Measurements from ENCODE around the gene PCAT7. TPM values are rescaled to one million over a fixed set of nuclear protein-coding genes. Genes with fewer than 3 reads are reported as not detected.

Gene PCAT7
- total and polyA plus RNA-seq, 2 of the 4 experiments (the other 2 are of a cell fraction) = not detected

DNA sequence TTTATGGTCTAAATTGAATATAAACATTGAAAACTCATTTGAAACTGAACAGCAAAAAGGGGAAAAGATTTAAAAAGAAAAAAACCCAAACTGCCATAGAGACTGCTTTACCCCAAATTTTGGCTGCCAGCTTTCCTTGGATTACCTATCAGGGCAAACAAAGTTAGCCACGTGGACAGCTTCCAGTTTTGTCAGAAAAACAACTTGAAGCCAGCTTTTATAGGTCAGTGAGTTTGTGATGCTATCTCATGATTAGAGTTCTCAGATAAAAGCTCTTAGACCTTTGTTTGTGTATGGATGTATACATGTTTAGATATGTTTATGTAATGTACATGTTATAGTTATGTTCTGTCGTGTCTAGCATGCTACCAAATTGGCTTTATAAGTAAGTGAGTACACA is 22.7 kb downstream of the PCAT7 start:
- H3K4ac ChIP-seq (ENCODE audit: low read depth, low read length) = no peak overlapping the region
- POLR2A ChIA-PET (ENCODE audit: unreplicated experiment) = no interaction called here
- no peak overlapping the region for H3K27ac ChIP-seq (ENCODE audit: insufficient read depth, low read length)
- H4K20me1 ChIP-seq (ENCODE audit: insufficient read depth, low read length) = no peaks in the 10 kb centered on the region
- TF ChIP-seq MXI1 (IDR thresholded peaks at IDR 0.05; ENCODE audit: borderline replicate concordance, low read depth, low read length) (no peak), RFX5 (IDR thresholded peaks at IDR 0.05; ENCODE audit: low read depth, low read length) (no peak), MAFK (IDR thresholded peaks at IDR 0.05; ENCODE audit: low read depth, low read length) (no peak), FOS (IDR thresholded peaks at IDR 0.05; ENCODE audit: low read depth, low read length) (no peak), CHD1 (IDR thresholded peaks at IDR 0.05; ENCODE audit: low read depth, low read length) (no peak), MAZ (IDR thresholded peaks at IDR 0.05; ENCODE audit: borderline replicate concordance, low read depth, low read length) (no peak), RCOR1 (IDR thresholded peaks at IDR 0.05; ENCODE audit: insufficient replicate concordance, low read length) (no peak), BHLHE40 (IDR thresholded peaks at IDR 0.05; ENCODE audit: low read depth, low read length) (no peak), NFE2L2 (IDR thresholded peaks at IDR 0.05; ENCODE audit: low read depth, low read length) (no peak), RAD21 (IDR thresholded peaks at IDR 0.05; ENCODE audit: low read length) (no peak)
- TF ChIP-seq, protein P1, sequence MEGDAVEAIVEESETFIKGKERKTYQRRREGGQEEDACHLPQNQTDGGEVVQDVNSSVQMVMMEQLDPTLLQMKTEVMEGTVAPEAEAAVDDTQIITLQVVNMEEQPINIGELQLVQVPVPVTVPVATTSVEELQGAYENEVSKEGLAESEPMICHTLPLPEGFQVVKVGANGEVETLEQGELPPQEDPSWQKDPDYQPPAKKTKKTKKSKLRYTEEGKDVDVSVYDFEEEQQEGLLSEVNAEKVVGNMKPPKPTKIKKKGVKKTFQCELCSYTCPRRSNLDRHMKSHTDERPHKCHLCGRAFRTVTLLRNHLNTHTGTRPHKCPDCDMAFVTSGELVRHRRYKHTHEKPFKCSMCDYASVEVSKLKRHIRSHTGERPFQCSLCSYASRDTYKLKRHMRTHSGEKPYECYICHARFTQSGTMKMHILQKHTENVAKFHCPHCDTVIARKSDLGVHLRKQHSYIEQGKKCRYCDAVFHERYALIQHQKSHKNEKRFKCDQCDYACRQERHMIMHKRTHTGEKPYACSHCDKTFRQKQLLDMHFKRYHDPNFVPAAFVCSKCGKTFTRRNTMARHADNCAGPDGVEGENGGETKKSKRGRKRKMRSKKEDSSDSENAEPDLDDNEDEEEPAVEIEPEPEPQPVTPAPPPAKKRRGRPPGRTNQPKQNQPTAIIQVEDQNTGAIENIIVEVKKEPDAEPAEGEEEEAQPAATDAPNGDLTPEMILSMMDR (conservative IDR thresholded peaks at IDR 0.05; ENCODE audit: low read depth, low read length) = no peak
- TF ChIP-seq, protein P2, sequence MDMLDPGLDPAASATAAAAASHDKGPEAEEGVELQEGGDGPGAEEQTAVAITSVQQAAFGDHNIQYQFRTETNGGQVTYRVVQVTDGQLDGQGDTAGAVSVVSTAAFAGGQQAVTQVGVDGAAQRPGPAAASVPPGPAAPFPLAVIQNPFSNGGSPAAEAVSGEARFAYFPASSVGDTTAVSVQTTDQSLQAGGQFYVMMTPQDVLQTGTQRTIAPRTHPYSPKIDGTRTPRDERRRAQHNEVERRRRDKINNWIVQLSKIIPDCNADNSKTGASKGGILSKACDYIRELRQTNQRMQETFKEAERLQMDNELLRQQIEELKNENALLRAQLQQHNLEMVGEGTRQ (IDR thresholded peaks at IDR 0.05; ENCODE audit: low read depth, low read length) = no peak
- TF ChIP-seq, protein P3, sequence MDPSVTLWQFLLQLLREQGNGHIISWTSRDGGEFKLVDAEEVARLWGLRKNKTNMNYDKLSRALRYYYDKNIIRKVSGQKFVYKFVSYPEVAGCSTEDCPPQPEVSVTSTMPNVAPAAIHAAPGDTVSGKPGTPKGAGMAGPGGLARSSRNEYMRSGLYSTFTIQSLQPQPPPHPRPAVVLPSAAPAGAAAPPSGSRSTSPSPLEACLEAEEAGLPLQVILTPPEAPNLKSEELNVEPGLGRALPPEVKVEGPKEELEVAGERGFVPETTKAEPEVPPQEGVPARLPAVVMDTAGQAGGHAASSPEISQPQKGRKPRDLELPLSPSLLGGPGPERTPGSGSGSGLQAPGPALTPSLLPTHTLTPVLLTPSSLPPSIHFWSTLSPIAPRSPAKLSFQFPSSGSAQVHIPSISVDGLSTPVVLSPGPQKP (IDR thresholded peaks at IDR 0.05; ENCODE audit: borderline replicate concordance, low read depth, low read length) = no peak
- no peaks in the 10 kb centered on the region for H3K79me1 ChIP-seq (ENCODE audit: low read depth in 1 of 2, low read length in 2 of 2)
- H3K27me3 ChIP-seq (ENCODE audit: control insufficient read depth, insufficient read depth, low read length) = no peaks in the 10 kb centered on the region; the same call in 1 of the 2 replicates
- CTCF ChIA-PET = no interaction called here
- no peak overlapping the region for H3K14ac ChIP-seq (replicated peaks; ENCODE audit: low read depth, low read length)
- in situ Hi-C loops (cut with MboI; ENCODE audit: low sequenced_read_pairs) = no loop called here
- dilution Hi-C loops (cut with HindIII; ENCODE audit: low sequenced_read_pairs, unreplicated experiment) = no loop called here
- H3K9me1 ChIP-seq (ENCODE audit: insufficient read depth, low read length) = no peaks in the 10 kb centered on the region
- H2AK5ac ChIP-seq (ENCODE audit: low read depth, low read length) = no peak overlapping the region
- DNase-seq = no peak
- H3K36me3 ChIP-seq (ENCODE audit: control insufficient read depth, insufficient read depth, low read length) = no peaks in the 10 kb centered on the region
- H3K4me2 ChIP-seq (ENCODE audit: low read depth, low read length) = no peak overlapping the region
- H3K9me3 ChIP-seq (ENCODE audit: control insufficient read depth, insufficient read depth, low read length) = no peaks in the 10 kb centered on the region
- H2BK5ac ChIP-seq (ENCODE audit: low read depth, low read length, poor library complexity, severe bottlenecking) = no peak overlapping the region
- H2BK120ac ChIP-seq (ENCODE audit: low read depth, low read length) = no peak overlapping the region
- no peak overlapping the region for H3K18ac ChIP-seq (ENCODE audit: low read depth, low read length)
- no peak overlapping the region for H3K23ac ChIP-seq (ENCODE audit: low read depth, low read length)
- H2BK15ac ChIP-seq (ENCODE audit: low read depth, low read length) = no peak overlapping the region
- no peak overlapping the region for H3K4me3 ChIP-seq (ENCODE audit: insufficient read depth, low read depth, low read length)
- H2AFZ ChIP-seq (replicated peaks; ENCODE audit: low read length, poor library complexity) = no peak overlapping the region
- intact Hi-C loops (cut with micrococcal nuclease) = no loop called here
- ATAC-seq (ENCODE audit: low read depth) = no peak
- WGBS, 2 experiments (ENCODE audit: extremely low coverage in 2 of 2, insufficient read length in 1 of 2) = no CpG with 5 or more reads among the region's 2 CpGs
- BruUV-seq (replicated peaks) = no TSS peak
- H4K5ac ChIP-seq (ENCODE audit: low read depth, low read length) = no peak overlapping the region
- no peaks in the 10 kb centered on the region for H3K4me1 ChIP-seq (ENCODE audit: control insufficient read depth, insufficient read depth, low read length)
- no peak overlapping the region for H2AK9ac ChIP-seq (replicated peaks; ENCODE audit: low read depth, low read length, poor library complexity)
- no peak overlapping the region for H3K56ac ChIP-seq (ENCODE audit: extremely low read depth, insufficient read depth, low read length)
- H4K8ac ChIP-seq (ENCODE audit: low read depth in 2 of 2, low read length in 2 of 2) = no peak overlapping the region
- H2BK20ac ChIP-seq (ENCODE audit: low read depth, low read length) = no peak overlapping the region
- no peak overlapping the region for H4K91ac ChIP-seq (ENCODE audit: insufficient read depth, low read depth, low read length)
- H3K9ac ChIP-seq (ENCODE audit: low read depth, low read length) = no peak overlapping the region

Data from IMR-90 (cell line).